DMS79 (cell line): ENCODE measurements around the gene CLBA1.

Source experiments
- DNase-seq: peaks from one replicate; lab custom pipeline; 2025; lab: John Stamatoyannopoulos, UW

CLBA1 gene

GRCh38 chr14:105005929-105006830 is 20.6 kb downstream of the CLBA1 start:
- no peak for DNase-seq

- no peak for DNase-seq
Measured at GRCh38 chr14:105006831-105007592, 21.4 kb downstream of the CLBA1 start.

GRCh38 chr14:105007593-105008264 is 22.1 kb downstream of the CLBA1 start:
- no peak for DNase-seq

GRCh38 chr14:105010106-105010505 is 24.5 kb downstream of the CLBA1 start:
- DNase-seq, result no peak

- no peak for DNase-seq
Measured at GRCh38 chr14:105010891-105011291, 25.3 kb downstream of the CLBA1 start.

- DNase-seq, result no peak
Measured at GRCh38 chr14:105011312-105011990, 25.9 kb downstream of the CLBA1 start.

GRCh38 chr14:105012171-105012985 is 26.8 kb downstream of the CLBA1 start:
- DNase-seq, result no peak

- DNase-seq, result no peak
Measured at GRCh38 chr14:105013150-105013785, 27.7 kb downstream of the CLBA1 start.

GRCh38 chr14:105014032-105014431 is 28.4 kb downstream of the CLBA1 start:
- no peak for DNase-seq

GRCh38 chr14:105014631-105015030 is 29.0 kb downstream of the CLBA1 start:
- no peak for DNase-seq

- no peak for DNase-seq
Measured at GRCh38 chr14:105015242-105015641, 29.7 kb downstream of the CLBA1 start.

- DNase-seq, result no peak
Measured at GRCh38 chr14:105015905-105016304, 30.3 kb downstream of the CLBA1 start.

- no peak for DNase-seq
Measured at GRCh38 chr14:105018414-105018813, 32.8 kb downstream of the CLBA1 start.

- DNase-seq, result no peak
Measured at GRCh38 chr14:105019861-105020814, 34.5 kb downstream of the CLBA1 start.

- DNase-seq, result peak; percentile 100
Measured at GRCh38 chr14:105020815-105021655, 35.4 kb downstream of the CLBA1 start, which contains the start of gene CDCA4. Gene CDCA4, minus strand, starts transcription at chr14:105021083. Its CDS starts 9,154 bp downstream, at chr14:105011929.

GRCh38 chr14:105021656-105022275 is 36.2 kb downstream of the CLBA1 start:
- peak; percentile 61 for DNase-seq

GRCh38 chr14:105022276-105022670 is 36.7 kb downstream of the CLBA1 start:
- no peak for DNase-seq

GRCh38 chr14:105023144-105023543 is 37.6 kb downstream of the CLBA1 start:
- DNase-seq, result no peak
